Upper lobe of left lung (tissue), 6 donors: Measurements from ENCODE around the gene CNOT6L. TPM values are rescaled to one million over a fixed set of nuclear protein-coding genes. Genes with fewer than 3 reads are reported as not detected.

ENCODE experiments used
- ATAC-seq, 2 donors: fragments of 200-7000 bp; cut with Tn5 transposase; one replicate each; pipeline ENCODE4 v1.9.1; 2022; ENCODE audit warnings: mild to moderate bottlenecking in 2 of 2, moderate library complexity in 2 of 2; ENCODE audit not compliant: low FRiP score in 2 of 2
- DNase-seq, 2 donors: peaks; one replicate each; pipeline ENCODE4 v3.0.0-alpha.2; 2019 to 2020
- H3K27ac ChIP-seq, 4 donors: fragments of 200-600 bp; sonication (generic); one replicate each; pipeline ENCODE4 v1.5.1; 2016 to 2019
- H3K27me3 ChIP-seq, 4 donors: fragments of 200-600 bp; sonication (generic); one replicate each; pipeline ENCODE4 v1.5.1; 2017 to 2019
- H3K36me3 ChIP-seq, 4 donors: fragments of 200-600 bp; sonication (generic); one replicate each; pipeline ENCODE4 v1.5.1; 2016 to 2019
- H3K4me1 ChIP-seq, 4 donors: fragments of 200-600 bp; sonication (generic); one replicate each; pipeline ENCODE4 v1.5.1; 2018 to 2019
- H3K4me3 ChIP-seq, 4 donors: fragments of 200-600 bp; sonication (generic); one replicate each; pipeline ENCODE4 v1.5.1; 2017 to 2019; ENCODE audit warnings: mild to moderate bottlenecking in 2 of 4, moderate library complexity in 1 of 4
- H3K9me3 ChIP-seq, 4 donors: fragments of 200-600 bp; sonication (generic); one replicate each; pipeline ENCODE4 v1.5.1; 2018 to 2019
- CTCF ChIP-seq, 6 experiments: fragments of 450-650 bp in 4 of 6; fragments of 200-600 bp in 2 of 6; sonication (generic) in 2 of 6; IDR thresholded peaks; one replicate each; pipeline ENCODE4 v1.5.1; 2016 to 2019; ENCODE audit warnings: antibody characterized with exemption in 6 of 6
- EP300 ChIP-seq, 4 donors: sonication (generic); formaldehyde crosslinking; IDR thresholded peaks; one replicate each; pipeline ENCODE4 v1.5.1; 2017; ENCODE audit warnings: antibody characterized with exemption in 4 of 4, control low read depth in 2 of 4
- POLR2A ChIP-seq, 4 donors: fragments of 450-650 bp; IDR thresholded peaks; one replicate each; pipeline ENCODE4 v1.5.1; 2016 to 2017; ENCODE audit warnings: antibody characterized with exemption in 4 of 4, mild to moderate bottlenecking in 2 of 4
- POLR2AphosphoS5 ChIP-seq, 2 donors: sonication (generic); formaldehyde crosslinking; IDR thresholded peaks; one replicate each; pipeline ENCODE4 v1.5.1; 2017; ENCODE audit warnings: antibody characterized with exemption in 2 of 2
- WGBS, 2 donors: methylation state at CpG; one replicate each; pipeline ENCODE4 v1.1.5; 2017 to 2018; 5-methylcytosine and 5-hydroxymethylcytosine counted together
- total RNA-seq, 6 donors: library from RNA; depleted of rRNA in 4 of 6; stranded (reverse); fragments of >200 nt in 4 of 6; gene quantifications; one replicate each; pipeline versions ENCODE4 v1.1.0 to v1.2.1, GENCODE V29; 2016 to 2021
- donor health status: DM: no; HTN: no; CAD: no; lungs with moderate emphysema.
- donor health status: DM: no; HTN: yes; CAD: no; lungs with severe emphysema.

CNOT6L gene
- total RNA-seq, 6 donors from 2014 or later, result 16.8 to 61.0 (median 39.1) TPM

- Histone ChIP-seq H3K27ac (no peak overlapping the region), H3K4me3 (no peak overlapping the region), H3K27me3 (no peaks in the 10 kb centered on the region), H3K9me3 (no peaks in the 10 kb centered on the region), H3K36me3 (no peaks in the 10 kb centered on the region), H3K4me1 (peaks cover 0 to under 1% (median 0%) of the 10 kb centered on the region in 4 donors)
- no peak for ATAC-seq
- DNase-seq, result no peak
- TF ChIP-seq CTCF (IDR thresholded peaks at IDR 0.05) (no peak), POLR2A (IDR thresholded peaks at IDR 0.05) (no peak), POLR2AphosphoS5 (IDR thresholded peaks at IDR 0.05) (no peak), EP300 (IDR thresholded peaks at IDR 0.05) (no peak)
- 94 to 95% methylated on average over 6 of the region's 6 CpGs for WGBS, 2 donors
These were observed 29.3 kb upstream of the CNOT6L start for GRCh38 chr4:77848508-77848907.

- H3K9me3 ChIP-seq, result no peaks in the 10 kb centered on the region
- no peak for TF ChIP-seq CTCF (IDR thresholded peaks at IDR 0.05)
- H3K36me3 ChIP-seq, result no peaks in the 10 kb centered on the region
- H3K27me3 ChIP-seq, result no peaks in the 10 kb centered on the region
- H3K27ac ChIP-seq, result no peak overlapping the region
- H3K4me3 ChIP-seq, result no peak overlapping the region
- 79 to 84% methylated on average over 3 of the region's 3 CpGs for WGBS, 2 donors
- H3K4me1 ChIP-seq, result no peaks in the 10 kb centered on the region
- ATAC-seq, result no peak
- DNase-seq, result no peak
These were observed 26.8 kb upstream of the CNOT6L start for GRCh38 chr4:77845929-77846328.

- Histone ChIP-seq H3K9me3 (no peaks in the 10 kb centered on the region), H3K4me1 (no peaks in the 10 kb centered on the region), H3K36me3 (no peaks in the 10 kb centered on the region), H3K27me3 (no peaks in the 10 kb centered on the region), H3K27ac (no peak overlapping the region), H3K4me3 (no peak overlapping the region)
- ATAC-seq, result no peak
- DNase-seq, result no peak
- 75 to 86% methylated on average over 1 of the region's 1 CpG for WGBS, 2 donors
- TF ChIP-seq POLR2A (IDR thresholded peaks at IDR 0.05), result no peak
- no peak for TF ChIP-seq CTCF (IDR thresholded peaks at IDR 0.05)
- no peak for TF ChIP-seq EP300 (IDR thresholded peaks at IDR 0.05)
- TF ChIP-seq POLR2AphosphoS5 (IDR thresholded peaks at IDR 0.05), result no peak
These were observed 26.2 kb upstream of the CNOT6L start for GRCh38 chr4:77845400-77845799.

GRCh38 chr4:77844363-77844762 is 25.2 kb upstream of the CNOT6L start:
- Histone ChIP-seq H3K4me1 (no peaks in the 10 kb centered on the region), H3K4me3 (no peak overlapping the region), H3K36me3 (no peaks in the 10 kb centered on the region), H3K27me3 (no peaks in the 10 kb centered on the region), H3K9me3 (no peaks in the 10 kb centered on the region), H3K27ac (no peak overlapping the region)
- 100% methylated on average over 1 of the region's 1 CpG for WGBS, 2 donors
- no peak for ATAC-seq
- no peak for DNase-seq
- TF ChIP-seq CTCF (IDR thresholded peaks at IDR 0.05) (no peak), POLR2AphosphoS5 (IDR thresholded peaks at IDR 0.05) (no peak), EP300 (IDR thresholded peaks at IDR 0.05) (no peak), POLR2A (IDR thresholded peaks at IDR 0.05) (no peak)

- no peaks in the 10 kb centered on the region for H3K9me3 ChIP-seq
- no peak overlapping the region for H3K27ac ChIP-seq
- H3K4me3 ChIP-seq, result no peak overlapping the region
- no peak for TF ChIP-seq EP300 (IDR thresholded peaks at IDR 0.05)
- no peak for TF ChIP-seq POLR2AphosphoS5 (IDR thresholded peaks at IDR 0.05)
- TF ChIP-seq POLR2A (IDR thresholded peaks at IDR 0.05), result no peak
- H3K27me3 ChIP-seq, result no peaks in the 10 kb centered on the region
- no peak for ATAC-seq
- DNase-seq, result no peak
- H3K36me3 ChIP-seq, result no peaks in the 10 kb centered on the region
- WGBS, 2 donors, result 63 to 73% methylated on average over 1 of the region's 1 CpG
- no peaks in the 10 kb centered on the region for H3K4me1 ChIP-seq
These were observed 24.5 kb upstream of the CNOT6L start for GRCh38 chr4:77843628-77844027.
